IPS-20b (cell line): ENCODE results near the gene LETM1.

ENCODE experiments used
- H3K27ac ChIP-seq: one replicate; pipeline ENCODE4 v1.5.1; 2013; ENCODE audit warnings: low read length
- H3K27me3 ChIP-seq: 2 replicates; pipeline ENCODE4 v1.6.1; 2013; ENCODE audit warnings: mild to moderate bottlenecking, low read length, inconsistent platforms; ENCODE audit not compliant: insufficient read depth
- H3K36me3 ChIP-seq: 2 replicates; pipeline ENCODE4 v1.6.1; 2013; ENCODE audit warnings: low read depth, mild to moderate bottlenecking, inconsistent platforms, low read length, moderate library complexity; ENCODE audit not compliant: insufficient read depth
- H3K4me1 ChIP-seq: 2 replicates; pipeline ENCODE4 v1.6.1; 2013; ENCODE audit warnings: mild to moderate bottlenecking, control low read depth, inconsistent platforms, low read length, moderate library complexity; ENCODE audit not compliant: insufficient read depth
- H3K4me3 ChIP-seq: 2 replicates; pipeline ENCODE4 v1.5.1; 2013; ENCODE audit warnings: mild to moderate bottlenecking, low read length, inconsistent platforms
- H3K9ac ChIP-seq: 2 replicates; pipeline ENCODE4 v1.6.1; 2013; ENCODE audit warnings: low read depth, mild to moderate bottlenecking, inconsistent platforms, low read length, moderate library complexity
- H3K9me3 ChIP-seq: 2 replicates; pipeline ENCODE4 v1.6.1; 2013; ENCODE audit warnings: mild to moderate bottlenecking, low read depth, low read length, inconsistent platforms; ENCODE audit not compliant: insufficient read depth

LETM1 gene

DNA sequence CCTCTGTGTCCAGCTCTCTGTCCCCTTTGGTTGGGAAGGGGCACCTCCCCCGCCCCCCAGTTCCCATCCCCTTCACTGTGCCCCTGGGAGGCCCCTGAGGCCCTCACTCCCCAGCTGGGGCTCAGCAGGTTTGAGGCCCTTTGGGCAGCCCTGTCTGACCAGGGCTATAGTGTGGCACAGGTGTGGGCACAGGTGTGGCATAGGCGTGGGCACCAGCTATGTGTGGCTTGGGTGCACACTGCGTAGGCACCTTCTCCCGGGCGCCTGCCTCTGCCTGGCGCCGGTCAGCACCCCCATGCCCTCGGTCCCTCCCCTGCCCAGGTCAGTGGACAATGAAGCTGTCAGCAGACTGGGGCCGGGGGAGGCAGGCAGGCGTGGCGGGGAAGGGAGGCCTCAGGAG lies 70.4 kb downstream of the LETM1 start:
- Histone ChIP-seq H3K9ac (no peak overlapping the region), H3K27me3 (peaks cover 6% of the 10 kb centered on the region), H3K4me1 (no peaks in the 10 kb centered on the region), H3K27ac (no peak overlapping the region), H3K9me3 (no peaks in the 10 kb centered on the region), H3K36me3 (no peaks in the 10 kb centered on the region), H3K4me3 (no peak overlapping the region)

DNA sequence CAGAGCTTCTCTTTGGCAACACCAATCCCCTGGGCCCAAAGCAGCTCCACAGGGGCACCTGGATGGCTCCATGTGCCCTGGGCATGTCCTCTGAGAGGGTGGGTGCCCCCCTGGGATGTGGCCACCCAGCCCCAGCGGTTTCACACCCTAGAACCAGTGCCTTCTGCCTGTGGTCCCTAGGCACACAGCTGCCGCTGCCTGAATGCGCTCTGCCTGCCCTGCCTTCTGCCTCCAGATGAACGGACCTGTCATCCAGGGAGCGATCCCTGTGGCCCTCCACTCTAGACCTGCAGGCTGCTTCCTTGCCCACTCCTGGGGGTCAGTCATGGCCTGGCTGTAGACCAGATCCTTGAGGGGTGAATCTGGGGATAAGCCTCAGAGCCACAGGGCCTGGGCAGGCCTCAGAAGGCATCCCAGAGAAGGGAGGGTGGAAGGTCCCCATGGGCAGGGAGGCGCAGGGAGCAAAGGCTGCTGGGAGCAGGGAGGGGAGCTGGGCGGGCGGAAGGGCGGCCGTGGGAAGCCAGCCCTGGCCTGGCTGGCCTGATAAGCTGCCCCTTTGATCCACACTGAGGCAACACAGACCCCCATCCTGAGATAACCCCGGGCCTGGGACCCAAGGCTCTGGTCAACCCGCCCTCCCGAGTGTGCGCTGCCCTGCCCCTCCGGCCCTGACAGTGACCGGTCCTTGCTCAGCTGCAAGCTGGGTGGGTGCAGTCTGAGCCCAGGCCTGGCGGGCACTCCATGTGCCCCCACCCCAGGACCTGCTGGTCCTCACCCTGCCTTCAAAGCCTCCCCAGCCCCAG lies 71.0 kb downstream of the LETM1 start:
- H3K4me1 ChIP-seq = no peaks in the 10 kb centered on the region; the same call in 1 of the 2 replicates
- H3K27me3 ChIP-seq = no peaks in the 10 kb centered on the region
- H3K4me3 ChIP-seq = no peak overlapping the region
- H3K36me3 ChIP-seq = no peaks in the 10 kb centered on the region
- H3K27ac ChIP-seq = no peak overlapping the region
- H3K9ac ChIP-seq = no peak overlapping the region
- no peaks in the 10 kb centered on the region for H3K9me3 ChIP-seq

DNA sequence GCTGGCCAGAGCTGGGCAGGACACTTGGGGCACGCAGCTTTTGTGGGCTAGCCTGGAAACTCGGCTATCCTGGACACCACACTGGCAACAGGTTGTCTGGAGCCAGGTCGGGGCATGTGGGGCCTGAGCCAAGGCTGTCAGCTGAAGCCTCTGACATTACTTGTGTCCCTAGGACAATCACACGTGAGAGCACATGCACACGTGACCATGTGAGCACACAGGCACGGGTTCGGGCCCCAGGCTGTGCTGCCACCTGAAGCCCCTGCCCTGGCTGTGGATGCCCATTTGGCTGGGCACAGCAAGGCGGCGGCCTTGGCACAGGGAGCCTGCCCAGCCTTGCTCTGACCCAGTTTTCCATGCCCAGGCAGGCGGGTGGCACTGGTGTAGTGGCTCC lies 71.6 kb downstream of the LETM1 start:
- Histone ChIP-seq H3K4me3 (no peak overlapping the region), H3K4me1 (no peaks in the 10 kb centered on the region; the same call in 1 of the 2 replicates), H3K36me3 (no peaks in the 10 kb centered on the region), H3K27ac (no peak overlapping the region), H3K9ac (no peak overlapping the region), H3K9me3 (no peaks in the 10 kb centered on the region), H3K27me3 (no peaks in the 10 kb centered on the region)

DNA sequence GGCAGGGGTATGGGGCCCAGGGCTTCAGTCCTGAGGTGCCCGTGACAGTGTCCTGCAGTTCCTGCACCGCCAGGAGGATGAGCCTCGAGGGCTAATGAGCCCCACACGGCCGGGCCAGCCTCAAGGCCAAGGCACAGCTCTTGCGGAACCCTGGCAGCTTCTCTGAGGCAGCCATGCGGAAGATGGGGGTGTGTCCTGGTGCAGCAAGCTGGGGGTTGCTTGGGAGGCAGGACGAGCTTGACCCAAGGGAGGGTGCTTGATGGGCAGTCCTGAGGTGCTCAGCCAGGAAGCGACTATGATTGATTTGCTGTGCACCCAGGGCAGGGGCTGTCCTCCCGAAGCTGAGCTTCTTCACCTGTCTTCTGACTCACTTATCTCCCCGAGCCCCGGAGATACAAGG lies 72.0 kb downstream of the LETM1 start:
- no peaks in the 10 kb centered on the region for H3K9me3 ChIP-seq
- no peak overlapping the region for H3K4me3 ChIP-seq
- H3K9ac ChIP-seq = no peak overlapping the region
- H3K36me3 ChIP-seq = no peaks in the 10 kb centered on the region
- H3K27me3 ChIP-seq = no peaks in the 10 kb centered on the region
- H3K27ac ChIP-seq = no peak overlapping the region
- H3K4me1 ChIP-seq = no peaks in the 10 kb centered on the region; the same call in 1 of the 2 replicates

GRCh38 chr4:1783015-1783414 lies 72.9 kb downstream of the LETM1 start:
- no peaks in the 10 kb centered on the region for H3K36me3 ChIP-seq
- no peaks in the 10 kb centered on the region for H3K27me3 ChIP-seq
- H3K9me3 ChIP-seq = no peaks in the 10 kb centered on the region
- H3K9ac ChIP-seq = no peak overlapping the region
- H3K4me3 ChIP-seq = no peak overlapping the region
- H3K4me1 ChIP-seq = peaks cover 6% of the 10 kb centered on the region; the same call in 1 of the 2 replicates
- H3K27ac ChIP-seq = no peak overlapping the region

DNA sequence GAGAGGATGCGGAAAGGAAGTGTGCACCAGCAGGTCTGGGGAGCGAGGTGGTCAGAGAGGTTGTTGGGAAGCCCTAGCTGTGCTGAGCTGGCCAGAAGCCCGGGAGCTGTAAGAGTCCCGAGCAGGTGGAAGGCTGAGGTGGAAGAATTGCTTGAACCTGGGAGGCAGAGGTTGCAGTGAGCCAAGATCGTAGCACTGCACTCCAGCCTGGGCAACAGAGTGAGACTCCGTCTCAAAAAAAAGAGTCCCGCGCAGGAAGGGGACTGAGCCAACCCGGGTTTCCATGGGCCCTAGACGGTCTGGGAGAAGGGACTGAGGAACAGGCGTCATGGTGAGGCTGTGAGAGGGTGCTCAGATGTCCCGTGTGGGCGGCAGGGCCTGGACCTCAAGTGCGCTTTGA lies 75.5 kb downstream of the LETM1 start:
- Histone ChIP-seq H3K9ac (no peak overlapping the region), H3K27ac (no peak overlapping the region), H3K27me3 (no peaks in the 10 kb centered on the region), H3K36me3 (no peaks in the 10 kb centered on the region), H3K4me3 (no peak overlapping the region), H3K9me3 (no peaks in the 10 kb centered on the region), H3K4me1 (peaks cover 16% of the 10 kb centered on the region; the same call in 1 of the 2 replicates)

- Histone ChIP-seq H3K9ac (no peak overlapping the region), H3K36me3 (no peaks in the 10 kb centered on the region), H3K4me1 (peaks cover 16% of the 10 kb centered on the region; the same call in 1 of the 2 replicates), H3K27ac (no peak overlapping the region), H3K4me3 (no peak overlapping the region), H3K9me3 (no peaks in the 10 kb centered on the region), H3K27me3 (no peaks in the 10 kb centered on the region)
Measured at GRCh38 chr4:1779588-1780382, 76.2 kb downstream of the LETM1 start.

GRCh38 chr4:1778642-1779392 lies 77.1 kb downstream of the LETM1 start:
- Histone ChIP-seq H3K9me3 (no peaks in the 10 kb centered on the region), H3K27ac (no peak overlapping the region), H3K4me3 (no peak overlapping the region), H3K36me3 (no peaks in the 10 kb centered on the region), H3K27me3 (no peaks in the 10 kb centered on the region), H3K4me1 (peaks cover 16% of the 10 kb centered on the region; the same call in 1 of the 2 replicates), H3K9ac (peak overlapping the region; percentile 53)

- peak overlapping the region; percentile 59 for H3K9ac ChIP-seq
Measured at GRCh38 chr4:1777822-1778641, 77.9 kb downstream of the LETM1 start.

GRCh38 chr4:1776521-1777161 lies 79.3 kb downstream of the LETM1 start:
- no peak overlapping the region for H3K4me3 ChIP-seq
- peaks cover 16% of the 10 kb centered on the region; the same call in 1 of the 2 replicates for H3K4me1 ChIP-seq
- H3K9ac ChIP-seq = no peak overlapping the region
- H3K36me3 ChIP-seq = no peaks in the 10 kb centered on the region
- H3K27ac ChIP-seq = no peak overlapping the region
- H3K27me3 ChIP-seq = no peaks in the 10 kb centered on the region
- H3K9me3 ChIP-seq = no peaks in the 10 kb centered on the region

More at GRCh38 chr4:1777822-1778641, 77.9 kb downstream of the LETM1 start:
- H3K9me3 ChIP-seq = no peaks in the 10 kb centered on the region
- peak overlapping the region; percentile 21; the same call in 1 of the 2 replicates for H3K4me3 ChIP-seq
- H3K27ac ChIP-seq = peak overlapping the region; percentile 15
- H3K36me3 ChIP-seq = no peaks in the 10 kb centered on the region
- peaks cover 16% of the 10 kb centered on the region; the same call in 1 of the 2 replicates for H3K4me1 ChIP-seq
- H3K27me3 ChIP-seq = no peaks in the 10 kb centered on the region
